ENCODE results near the gene TLN1.

TLN1 gene

DNA sequence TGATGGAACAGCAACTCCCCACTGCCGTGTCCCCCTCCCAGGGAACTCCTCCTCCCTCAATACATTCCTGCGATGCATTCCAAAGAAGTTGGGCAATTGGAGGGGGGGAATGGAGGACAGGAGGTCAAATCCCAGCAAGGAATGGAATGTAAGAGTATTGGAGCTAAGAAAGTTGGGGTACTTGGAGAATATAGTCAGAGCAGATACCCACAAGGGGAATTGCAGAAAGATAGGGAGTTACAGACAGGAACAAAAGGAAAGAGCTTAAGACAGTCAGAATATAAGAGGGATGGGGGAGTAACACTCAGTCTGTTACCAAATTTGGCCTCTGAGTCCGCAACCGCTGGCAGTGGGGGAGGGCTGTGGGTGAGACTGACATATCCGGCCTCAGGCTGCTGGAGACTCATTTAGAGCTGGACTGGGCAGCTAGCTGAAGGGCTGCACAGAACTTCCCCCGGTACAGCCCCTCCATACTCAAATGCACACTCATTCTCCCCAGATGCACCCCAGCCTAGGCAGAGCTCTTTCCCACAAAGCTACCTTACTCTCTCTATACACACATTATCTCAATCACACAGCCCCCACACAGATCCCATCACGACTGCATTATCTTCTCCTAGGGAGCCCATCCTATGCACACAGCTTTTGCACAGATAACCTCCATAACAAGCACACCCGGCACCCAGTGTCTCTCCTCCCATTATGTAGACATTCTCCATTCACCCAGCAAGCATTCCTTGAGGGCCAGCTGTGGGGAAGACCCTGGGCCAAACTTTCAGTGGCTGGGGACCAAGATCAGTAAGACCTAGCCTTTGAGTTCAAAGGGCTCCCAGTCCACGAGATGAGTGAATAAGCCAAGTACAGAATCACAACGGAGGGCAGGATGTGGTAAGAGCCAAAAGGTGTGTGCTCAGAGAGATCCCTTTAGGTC is 3.7 kb downstream of the TLN1 start:
- Histone ChIP-seq H3K4me3 (replicated peaks; ENCODE audit: low read depth, low read length) (peak overlapping the region; percentile 58), H3K36me3 (ENCODE audit: control insufficient read depth, insufficient read depth, low read length) (peaks cover 21% of the 10 kb centered on the region), H3K27me3 (replicated peaks; ENCODE audit: control insufficient read depth, insufficient read depth, low read length) (no peaks in the 10 kb centered on the region)
- TF ChIP-seq, protein P1, sequence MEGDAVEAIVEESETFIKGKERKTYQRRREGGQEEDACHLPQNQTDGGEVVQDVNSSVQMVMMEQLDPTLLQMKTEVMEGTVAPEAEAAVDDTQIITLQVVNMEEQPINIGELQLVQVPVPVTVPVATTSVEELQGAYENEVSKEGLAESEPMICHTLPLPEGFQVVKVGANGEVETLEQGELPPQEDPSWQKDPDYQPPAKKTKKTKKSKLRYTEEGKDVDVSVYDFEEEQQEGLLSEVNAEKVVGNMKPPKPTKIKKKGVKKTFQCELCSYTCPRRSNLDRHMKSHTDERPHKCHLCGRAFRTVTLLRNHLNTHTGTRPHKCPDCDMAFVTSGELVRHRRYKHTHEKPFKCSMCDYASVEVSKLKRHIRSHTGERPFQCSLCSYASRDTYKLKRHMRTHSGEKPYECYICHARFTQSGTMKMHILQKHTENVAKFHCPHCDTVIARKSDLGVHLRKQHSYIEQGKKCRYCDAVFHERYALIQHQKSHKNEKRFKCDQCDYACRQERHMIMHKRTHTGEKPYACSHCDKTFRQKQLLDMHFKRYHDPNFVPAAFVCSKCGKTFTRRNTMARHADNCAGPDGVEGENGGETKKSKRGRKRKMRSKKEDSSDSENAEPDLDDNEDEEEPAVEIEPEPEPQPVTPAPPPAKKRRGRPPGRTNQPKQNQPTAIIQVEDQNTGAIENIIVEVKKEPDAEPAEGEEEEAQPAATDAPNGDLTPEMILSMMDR (IDR thresholded peaks at IDR 0.05; ENCODE audit: insufficient read depth, low read length, poor library complexity, severe bottlenecking), result no peak
- peak; percentile 77 for DNase-seq (ENCODE audit: extremely low read depth, insufficient read length)

DNA sequence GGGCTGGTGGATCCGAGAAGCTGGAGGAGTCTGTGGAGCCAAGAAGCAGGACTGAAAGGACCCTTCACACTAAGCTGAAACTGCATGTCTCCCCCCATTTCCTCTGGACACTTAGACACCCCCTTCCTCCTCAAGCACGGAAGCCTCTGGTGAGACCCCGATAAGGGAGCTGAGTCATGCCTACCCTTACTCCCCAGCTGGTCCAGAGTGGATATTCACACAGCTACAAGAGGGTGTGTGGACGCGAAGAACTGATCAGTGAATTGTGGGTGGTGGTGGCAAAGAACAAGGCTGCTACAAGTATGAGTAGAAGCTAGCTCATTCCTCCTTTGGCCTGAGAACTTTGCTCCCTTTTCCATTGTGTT is 4.3 kb downstream of the TLN1 start:
- peaks cover 22% of the 10 kb centered on the region for H3K36me3 ChIP-seq (ENCODE audit: control insufficient read depth, insufficient read depth, low read length)
- DNase-seq (ENCODE audit: extremely low read depth, insufficient read length), result no peak
- H3K4me3 ChIP-seq (replicated peaks; ENCODE audit: low read depth, low read length), result peak overlapping the region; percentile 58
- H3K27me3 ChIP-seq (replicated peaks; ENCODE audit: control insufficient read depth, insufficient read depth, low read length), result no peaks in the 10 kb centered on the region
- TF ChIP-seq, protein P1 (IDR thresholded peaks at IDR 0.05; ENCODE audit: insufficient read depth, low read length, poor library complexity, severe bottlenecking), result no peak

DNA sequence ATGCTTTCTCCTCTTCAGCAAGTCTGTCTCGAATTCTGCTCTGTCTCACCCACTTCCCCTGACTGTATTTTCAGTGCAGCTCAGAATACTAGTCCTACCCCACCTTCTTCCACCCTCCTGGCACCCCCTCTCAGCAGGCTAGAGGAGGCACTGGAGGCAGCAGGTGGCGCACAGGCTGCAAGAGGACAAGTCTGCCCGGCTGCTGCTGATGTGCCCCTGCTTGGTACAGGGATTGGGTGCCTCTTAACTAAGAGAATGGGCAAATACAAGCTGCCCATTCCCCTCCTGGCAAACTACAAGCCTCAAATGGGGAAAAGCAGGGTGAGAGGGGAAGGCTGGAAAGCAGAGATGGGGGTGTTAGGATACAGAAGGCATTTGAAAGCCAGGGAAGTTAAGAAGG is 5.1 kb downstream of the TLN1 start:
- H3K27me3 ChIP-seq (replicated peaks; ENCODE audit: control insufficient read depth, insufficient read depth, low read length), result no peaks in the 10 kb centered on the region
- DNase-seq (ENCODE audit: extremely low read depth, insufficient read length), result peak; percentile 56
- no peak overlapping the region for H3K4me3 ChIP-seq (replicated peaks; ENCODE audit: low read depth, low read length)
- TF ChIP-seq, protein P1 (IDR thresholded peaks at IDR 0.05; ENCODE audit: insufficient read depth, low read length, poor library complexity, severe bottlenecking), result peak; percentile 65
- H3K36me3 ChIP-seq (ENCODE audit: control insufficient read depth, insufficient read depth, low read length), result peaks cover 28% of the 10 kb centered on the region

DNA sequence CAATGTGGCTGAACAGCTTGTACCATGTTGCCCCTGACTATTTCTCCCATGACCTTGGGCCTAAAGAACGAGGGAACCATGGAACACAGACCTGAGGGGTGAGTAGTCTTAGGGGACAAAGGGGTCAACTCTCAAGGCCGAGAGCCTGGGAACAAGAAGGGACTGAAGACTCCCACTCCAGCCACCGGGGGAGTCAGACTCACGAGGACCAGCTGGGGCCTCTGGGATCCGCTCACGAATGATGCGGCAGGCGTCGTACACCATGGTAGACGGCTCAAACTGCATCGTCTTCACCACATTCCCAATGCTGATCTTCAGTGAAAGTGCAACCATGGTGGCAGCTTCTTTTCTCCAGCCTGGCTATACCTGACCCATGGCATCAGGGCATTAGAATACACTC is 6.6 kb downstream of the TLN1 start:
- Histone ChIP-seq H3K4me3 (replicated peaks; ENCODE audit: low read depth, low read length) (no peak overlapping the region), H3K36me3 (ENCODE audit: control insufficient read depth, insufficient read depth, low read length) (peaks cover 42% of the 10 kb centered on the region), H3K27me3 (replicated peaks; ENCODE audit: control insufficient read depth, insufficient read depth, low read length) (no peaks in the 10 kb centered on the region)
- TF ChIP-seq, protein P1 (IDR thresholded peaks at IDR 0.05; ENCODE audit: insufficient read depth, low read length, poor library complexity, severe bottlenecking), result no peak
- DNase-seq (ENCODE audit: extremely low read depth, insufficient read length), result no peak

DNA sequence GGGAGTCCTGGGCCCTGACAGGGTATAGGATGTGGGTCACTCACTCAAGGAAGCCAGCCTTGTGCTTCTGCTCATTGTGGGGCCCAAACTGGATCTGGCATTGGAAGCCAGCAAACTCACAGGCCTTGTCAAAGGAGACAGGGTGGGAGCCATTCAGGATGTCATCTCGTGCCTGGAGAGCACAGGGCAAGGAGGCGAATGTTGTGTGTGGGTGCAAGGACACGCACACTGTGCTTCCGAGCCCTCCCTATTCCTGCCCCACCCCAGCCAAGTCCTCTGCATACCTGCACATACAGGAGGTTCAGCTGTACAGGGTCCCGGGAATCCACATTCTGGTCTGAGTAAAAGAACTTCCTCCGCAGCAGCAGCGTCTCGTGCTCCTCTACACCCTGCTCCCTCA is 8.1 kb downstream of the TLN1 start:
- no peak overlapping the region for H3K4me3 ChIP-seq (replicated peaks; ENCODE audit: low read depth, low read length)
- H3K27me3 ChIP-seq (replicated peaks; ENCODE audit: control insufficient read depth, insufficient read depth, low read length), result no peaks in the 10 kb centered on the region
- no peak for DNase-seq (ENCODE audit: extremely low read depth, insufficient read length)
- TF ChIP-seq, protein P1 (IDR thresholded peaks at IDR 0.05; ENCODE audit: insufficient read depth, low read length, poor library complexity, severe bottlenecking), result no peak
- peaks cover 57% of the 10 kb centered on the region for H3K36me3 ChIP-seq (ENCODE audit: control insufficient read depth, insufficient read depth, low read length)
